Measurements from ENCODE around the gene ARFRP1. TPM values are rescaled to one million over a fixed set of nuclear protein-coding genes. Genes with fewer than 3 reads are reported as not detected.
A peak's percentile ranks its signal among the peaks of the same experiment; 100 is the strongest.

Gene ARFRP1
- total and polyA plus RNA-seq, 2 of the 13 experiments (the other 11 are each of a cell fraction or from before 2014, with no cell fraction given): 32.0 to 51.1 TPM

GRCh38 chr20:63657937-63658748 lies 49.6 kb downstream of the ARFRP1 start, which contains the start of gene RTEL1 (continued):
- no peak; a peak in 1 of 4 replicates for TF ChIP-seq ATF4 (CRISPR knock-in tag; IDR thresholded peaks at IDR 0.05)
- 0 out of 2 replicates have a peak, but pooled peaks have one; percentile 1 for TF ChIP-seq HIVEP1 (CRISPR knock-in tag; IDR thresholded peaks at IDR 0.05)
- peak; percentile 98 for TF ChIP-seq NR2C2 (CRISPR knock-in tag; IDR thresholded peaks at IDR 0.05; ENCODE audit: borderline replicate concordance)
- TF ChIP-seq, protein P1, sequence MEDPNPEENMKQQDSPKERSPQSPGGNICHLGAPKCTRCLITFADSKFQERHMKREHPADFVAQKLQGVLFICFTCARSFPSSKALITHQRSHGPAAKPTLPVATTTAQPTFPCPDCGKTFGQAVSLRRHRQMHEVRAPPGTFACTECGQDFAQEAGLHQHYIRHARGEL (CRISPR knock-in tag; IDR thresholded peaks at IDR 0.05): peak; percentile 61; the same call in 1 of the 2 replicates
- peak; percentile 71; the same call in 1 of the 2 replicates for TF ChIP-seq MEF2D (CRISPR knock-in tag; IDR thresholded peaks at IDR 0.05)
- TF ChIP-seq SIN3B (IDR thresholded peaks at IDR 0.05; ENCODE audit: low read length): peak; percentile 94
- no peak for TF ChIP-seq CHD4 (IDR thresholded peaks at IDR 0.05; ENCODE audit: borderline replicate concordance, low read length)
- TF ChIP-seq, protein P2, sequence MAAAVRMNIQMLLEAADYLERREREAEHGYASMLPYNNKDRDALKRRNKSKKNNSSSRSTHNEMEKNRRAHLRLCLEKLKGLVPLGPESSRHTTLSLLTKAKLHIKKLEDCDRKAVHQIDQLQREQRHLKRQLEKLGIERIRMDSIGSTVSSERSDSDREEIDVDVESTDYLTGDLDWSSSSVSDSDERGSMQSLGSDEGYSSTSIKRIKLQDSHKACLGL (CRISPR knock-in tag; IDR thresholded peaks at IDR 0.05): peak; percentile 94
- TF ChIP-seq, protein P3, sequence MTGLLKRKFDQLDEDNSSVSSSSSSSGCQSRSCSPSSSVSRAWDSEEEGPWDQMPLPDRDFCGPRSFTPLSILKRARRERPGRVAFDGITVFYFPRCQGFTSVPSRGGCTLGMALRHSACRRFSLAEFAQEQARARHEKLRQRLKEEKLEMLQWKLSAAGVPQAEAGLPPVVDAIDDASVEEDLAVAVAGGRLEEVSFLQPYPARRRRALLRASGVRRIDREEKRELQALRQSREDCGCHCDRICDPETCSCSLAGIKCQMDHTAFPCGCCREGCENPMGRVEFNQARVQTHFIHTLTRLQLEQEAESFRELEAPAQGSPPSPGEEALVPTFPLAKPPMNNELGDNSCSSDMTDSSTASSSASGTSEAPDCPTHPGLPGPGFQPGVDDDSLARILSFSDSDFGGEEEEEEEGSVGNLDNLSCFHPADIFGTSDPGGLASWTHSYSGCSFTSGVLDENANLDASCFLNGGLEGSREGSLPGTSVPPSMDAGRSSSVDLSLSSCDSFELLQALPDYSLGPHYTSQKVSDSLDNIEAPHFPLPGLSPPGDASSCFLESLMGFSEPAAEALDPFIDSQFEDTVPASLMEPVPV (CRISPR knock-in tag; IDR thresholded peaks at IDR 0.05): peak; percentile 85
- peak; percentile 96 for TF ChIP-seq ZNF451 (CRISPR knock-in tag; IDR thresholded peaks at IDR 0.05)
- TF ChIP-seq ZNF136 (CRISPR knock-in tag; IDR thresholded peaks at IDR 0.05; ENCODE audit: low read depth): no peak
- 0 out of 2 replicates have a peak, but pooled peaks have one; percentile 48 for TF ChIP-seq ZNF101 (CRISPR knock-in tag; IDR thresholded peaks at IDR 0.05; ENCODE audit: borderline replicate concordance, low read depth)
- TF ChIP-seq JDP2 (CRISPR knock-in tag; IDR thresholded peaks at IDR 0.05; ENCODE audit: borderline replicate concordance): no peak
- peak; percentile 95 for TF ChIP-seq ZBTB38 (CRISPR knock-in tag; IDR thresholded peaks at IDR 0.05)
- TF ChIP-seq, protein P4, sequence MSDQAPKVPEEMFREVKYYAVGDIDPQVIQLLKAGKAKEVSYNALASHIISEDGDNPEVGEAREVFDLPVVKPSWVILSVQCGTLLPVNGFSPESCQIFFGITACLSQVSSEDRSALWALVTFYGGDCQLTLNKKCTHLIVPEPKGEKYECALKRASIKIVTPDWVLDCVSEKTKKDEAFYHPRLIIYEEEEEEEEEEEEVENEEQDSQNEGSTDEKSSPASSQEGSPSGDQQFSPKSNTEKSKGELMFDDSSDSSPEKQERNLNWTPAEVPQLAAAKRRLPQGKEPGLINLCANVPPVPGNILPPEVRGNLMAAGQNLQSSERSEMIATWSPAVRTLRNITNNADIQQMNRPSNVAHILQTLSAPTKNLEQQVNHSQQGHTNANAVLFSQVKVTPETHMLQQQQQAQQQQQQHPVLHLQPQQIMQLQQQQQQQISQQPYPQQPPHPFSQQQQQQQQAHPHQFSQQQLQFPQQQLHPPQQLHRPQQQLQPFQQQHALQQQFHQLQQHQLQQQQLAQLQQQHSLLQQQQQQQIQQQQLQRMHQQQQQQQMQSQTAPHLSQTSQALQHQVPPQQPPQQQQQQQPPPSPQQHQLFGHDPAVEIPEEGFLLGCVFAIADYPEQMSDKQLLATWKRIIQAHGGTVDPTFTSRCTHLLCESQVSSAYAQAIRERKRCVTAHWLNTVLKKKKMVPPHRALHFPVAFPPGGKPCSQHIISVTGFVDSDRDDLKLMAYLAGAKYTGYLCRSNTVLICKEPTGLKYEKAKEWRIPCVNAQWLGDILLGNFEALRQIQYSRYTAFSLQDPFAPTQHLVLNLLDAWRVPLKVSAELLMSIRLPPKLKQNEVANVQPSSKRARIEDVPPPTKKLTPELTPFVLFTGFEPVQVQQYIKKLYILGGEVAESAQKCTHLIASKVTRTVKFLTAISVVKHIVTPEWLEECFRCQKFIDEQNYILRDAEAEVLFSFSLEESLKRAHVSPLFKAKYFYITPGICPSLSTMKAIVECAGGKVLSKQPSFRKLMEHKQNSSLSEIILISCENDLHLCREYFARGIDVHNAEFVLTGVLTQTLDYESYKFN (CRISPR knock-in tag; conservative IDR thresholded peaks at IDR 0.05): peak; percentile 63
- peak; percentile 78 for TF ChIP-seq CHCHD3 (CRISPR knock-in tag; IDR thresholded peaks at IDR 0.05)
- TF ChIP-seq RARG (CRISPR knock-in tag; IDR thresholded peaks at IDR 0.05; ENCODE audit: low read depth): no peak
- TF ChIP-seq RBM39 (IDR thresholded peaks at IDR 0.05; ENCODE audit: low read depth, low read length, poor library complexity, severe bottlenecking): peak; percentile 90
